ENCODE measurements around the gene GPR39.

- no peak for TF ChIP-seq CTCF (conservative IDR thresholded peaks at IDR 0.05; ENCODE audit: low read depth, low read length)
- TF ChIP-seq EZH2 (IDR thresholded peaks at IDR 0.05; ENCODE audit: low read length, unreplicated experiment): no peak
Observed at GRCh38 chr2:132517386-132517785, 100.8 kb downstream of the GPR39 start.

Measured in PC-3 (cell line).